ENCODE measurements around the gene RAB27A.
"Not testable (repeated sequence)": the region's sequence is repeated elsewhere in the genome, so short reads cannot be mapped to it uniquely, and the experiment has no call there.

The RAB27A gene

DNA sequence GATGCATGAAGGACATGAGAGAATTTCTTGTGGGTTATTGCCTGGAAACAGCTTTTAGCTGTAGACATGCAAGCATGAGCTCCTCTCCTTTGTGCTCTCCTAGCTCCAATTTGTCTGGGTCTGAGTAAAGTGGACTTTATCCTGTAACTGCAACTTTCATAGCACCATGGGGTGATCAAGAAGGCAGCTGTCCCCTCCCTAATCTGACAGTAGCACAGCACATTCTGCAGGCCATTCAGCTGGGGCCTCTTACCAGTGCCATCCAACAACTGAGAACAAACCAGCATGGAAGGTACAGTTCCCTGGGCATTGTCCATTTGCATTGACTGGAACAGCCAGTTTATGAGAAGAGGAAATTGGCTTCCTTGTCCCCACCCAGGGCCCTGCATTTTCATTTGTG lies 7.7 kb upstream of the RAB27A start:
- Histone ChIP-seq H3K9ac (ENCODE audit: low read depth, low read length) (no peak overlapping the region), H2AFZ (ENCODE audit: low read depth, low read length) (no peak overlapping the region), H3K9me3 (ENCODE audit: insufficient read depth, low read length, severe bottlenecking) (no peaks in the 10 kb centered on the region), H4K20me1 (ENCODE audit: insufficient read depth, low read length) (no peaks in the 10 kb centered on the region), H3K4me3 (ENCODE audit: low read depth in 1 of 2, low read length in 2 of 2) (no peak overlapping the region), H3K79me2 (ENCODE audit: insufficient read depth, low read length) (no peaks in the 10 kb centered on the region), H3K4me1 (ENCODE audit: insufficient read depth, low read length) (no peaks in the 10 kb centered on the region), H3K36me3 (ENCODE audit: insufficient read depth, low read length) (no peaks in the 10 kb centered on the region), H3K27me3 (ENCODE audit: insufficient read depth, low read length, poor library complexity) (no peaks in the 10 kb centered on the region), H3K4me2 (ENCODE audit: insufficient read depth, low read length) (no peak overlapping the region), H3K27ac (ENCODE audit: low read length) (no peak overlapping the region)
- ATAC-seq (ENCODE audit: insufficient read depth, low read depth), result no peak
- DNase-seq, result no peak
- TF ChIP-seq, protein P1, sequence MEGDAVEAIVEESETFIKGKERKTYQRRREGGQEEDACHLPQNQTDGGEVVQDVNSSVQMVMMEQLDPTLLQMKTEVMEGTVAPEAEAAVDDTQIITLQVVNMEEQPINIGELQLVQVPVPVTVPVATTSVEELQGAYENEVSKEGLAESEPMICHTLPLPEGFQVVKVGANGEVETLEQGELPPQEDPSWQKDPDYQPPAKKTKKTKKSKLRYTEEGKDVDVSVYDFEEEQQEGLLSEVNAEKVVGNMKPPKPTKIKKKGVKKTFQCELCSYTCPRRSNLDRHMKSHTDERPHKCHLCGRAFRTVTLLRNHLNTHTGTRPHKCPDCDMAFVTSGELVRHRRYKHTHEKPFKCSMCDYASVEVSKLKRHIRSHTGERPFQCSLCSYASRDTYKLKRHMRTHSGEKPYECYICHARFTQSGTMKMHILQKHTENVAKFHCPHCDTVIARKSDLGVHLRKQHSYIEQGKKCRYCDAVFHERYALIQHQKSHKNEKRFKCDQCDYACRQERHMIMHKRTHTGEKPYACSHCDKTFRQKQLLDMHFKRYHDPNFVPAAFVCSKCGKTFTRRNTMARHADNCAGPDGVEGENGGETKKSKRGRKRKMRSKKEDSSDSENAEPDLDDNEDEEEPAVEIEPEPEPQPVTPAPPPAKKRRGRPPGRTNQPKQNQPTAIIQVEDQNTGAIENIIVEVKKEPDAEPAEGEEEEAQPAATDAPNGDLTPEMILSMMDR (IDR thresholded peaks at IDR 0.05; ENCODE audit: borderline replicate concordance, extremely low read depth, low read length, poor library complexity, severe bottlenecking), result no peak
- no peak for TF ChIP-seq EZH2 (IDR thresholded peaks at IDR 0.05; ENCODE audit: borderline replicate concordance, low read depth, low read length, severe bottlenecking)

DNA sequence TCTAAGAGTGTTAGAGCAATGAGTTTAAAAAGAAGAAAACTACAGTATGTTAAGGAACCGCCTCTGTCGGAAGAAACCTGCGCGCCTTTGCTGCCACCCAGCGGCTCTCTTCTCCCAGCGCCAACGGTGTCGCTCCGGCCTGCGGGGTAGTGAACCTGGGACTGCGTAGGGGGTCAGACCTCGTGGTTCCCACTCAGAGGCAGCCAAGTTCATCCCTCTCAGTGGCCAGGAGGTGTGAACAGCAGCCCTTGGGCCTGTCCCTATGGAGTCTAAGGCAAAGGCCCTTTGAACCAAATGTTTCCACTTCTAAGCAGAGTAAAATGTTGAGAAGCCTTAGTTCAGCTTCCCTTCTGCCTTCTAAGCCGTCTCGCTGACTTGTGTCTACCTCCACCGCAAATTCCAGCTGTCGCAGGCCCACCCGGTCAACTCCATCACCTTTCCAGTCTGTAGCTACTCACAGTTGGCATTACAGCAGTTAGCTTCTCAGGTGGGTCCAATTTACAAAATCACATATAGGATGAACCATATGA lies 980 bp upstream of the RAB27A start:
- Histone ChIP-seq H3K9me3 (ENCODE audit: insufficient read depth, low read length, severe bottlenecking) (no peaks in the 10 kb centered on the region), H3K4me1 (ENCODE audit: insufficient read depth, low read length) (peaks cover 16% of the 10 kb centered on the region), H3K36me3 (ENCODE audit: insufficient read depth, low read length) (no peaks in the 10 kb centered on the region), H2AFZ (ENCODE audit: low read depth, low read length) (peak overlapping the region; percentile 98), H3K4me3 (ENCODE audit: low read depth in 1 of 2, low read length in 2 of 2) (peak overlapping the region; percentile 88 to 95; a peak in 3 of 4 replicates), H3K4me2 (ENCODE audit: insufficient read depth, low read length) (peak overlapping the region; percentile 96), H4K20me1 (ENCODE audit: insufficient read depth, low read length) (no peaks in the 10 kb centered on the region), H3K27ac (ENCODE audit: low read length) (peak overlapping the region; percentile 60; the same call in 1 of the 2 replicates), H3K9ac (ENCODE audit: low read depth, low read length) (peak overlapping the region; percentile 74), H3K27me3 (ENCODE audit: insufficient read depth, low read length, poor library complexity) (no peaks in the 10 kb centered on the region), H3K79me2 (ENCODE audit: insufficient read depth, low read length) (no peaks in the 10 kb centered on the region)
- ATAC-seq (ENCODE audit: insufficient read depth, low read depth) (peak; percentile 91), DNase-seq (peak; percentile 77)
- TF ChIP-seq EZH2 (IDR thresholded peaks at IDR 0.05; ENCODE audit: borderline replicate concordance, low read depth, low read length, severe bottlenecking), result no peak
- TF ChIP-seq, protein P1 (IDR thresholded peaks at IDR 0.05; ENCODE audit: borderline replicate concordance, extremely low read depth, low read length, poor library complexity, severe bottlenecking), result peak; percentile 89

DNA sequence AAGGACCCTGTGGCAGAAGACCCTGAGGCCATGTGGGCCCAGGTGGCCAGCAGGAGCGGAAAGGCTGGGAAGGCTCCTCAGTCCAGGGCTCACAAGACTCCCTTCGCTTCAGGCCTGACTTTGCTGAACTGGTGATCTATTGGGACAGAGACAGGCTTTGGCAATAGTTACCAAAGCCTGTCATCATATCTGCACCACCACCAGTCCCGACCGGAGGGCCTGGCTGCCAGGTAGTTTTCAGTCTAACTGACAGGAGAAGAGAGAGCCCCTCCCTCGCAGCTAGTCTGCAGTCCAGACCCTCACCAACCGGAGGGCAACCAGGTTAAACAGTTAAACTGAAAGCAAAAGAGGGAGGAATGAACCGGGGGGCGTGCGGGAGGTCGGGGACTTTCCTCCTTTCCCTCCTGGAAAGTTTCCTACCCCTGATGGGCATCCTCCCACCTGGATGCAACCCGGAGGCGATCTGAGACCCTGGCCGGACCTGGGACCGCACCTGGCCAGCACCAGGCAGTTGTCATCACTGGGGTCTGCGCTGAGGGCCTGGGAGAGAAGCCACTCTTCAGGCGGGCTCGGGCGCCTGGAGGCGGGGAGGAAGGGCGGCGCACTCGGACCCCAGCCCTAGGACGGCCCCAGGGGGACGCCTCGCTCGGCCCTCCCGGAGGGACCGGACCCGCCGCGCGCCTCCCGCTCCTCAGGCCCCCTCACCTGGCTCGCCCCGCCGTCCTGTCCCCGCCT lies 435 bp downstream of the RAB27A start:
- no peaks in the 10 kb centered on the region for H3K9me3 ChIP-seq (ENCODE audit: insufficient read depth, low read length, severe bottlenecking)
- H3K36me3 ChIP-seq (ENCODE audit: insufficient read depth, low read length), result no peaks in the 10 kb centered on the region
- H3K79me2 ChIP-seq (ENCODE audit: insufficient read depth, low read length), result no peaks in the 10 kb centered on the region
- peak overlapping the region; percentile 74 for H3K9ac ChIP-seq (ENCODE audit: low read depth, low read length)
- no peaks in the 10 kb centered on the region for H4K20me1 ChIP-seq (ENCODE audit: insufficient read depth, low read length)
- DNase-seq (peak; percentile 9), ATAC-seq (ENCODE audit: insufficient read depth, low read depth) (peak; percentile 41; the same call in 2 of the 3 replicates)
- peak overlapping the region; percentile 98 for H2AFZ ChIP-seq (ENCODE audit: low read depth, low read length)
- peak overlapping the region; percentile 88 to 95; a peak in 3 of 4 replicates for H3K4me3 ChIP-seq (ENCODE audit: low read depth in 1 of 2, low read length in 2 of 2)
- no peak for TF ChIP-seq EZH2 (IDR thresholded peaks at IDR 0.05; ENCODE audit: borderline replicate concordance, low read depth, low read length, severe bottlenecking)
- peak overlapping the region; percentile 60 for H3K27ac ChIP-seq (ENCODE audit: low read length)
- H3K4me2 ChIP-seq (ENCODE audit: insufficient read depth, low read length), result peak overlapping the region; percentile 96
- no peaks in the 10 kb centered on the region for H3K27me3 ChIP-seq (ENCODE audit: insufficient read depth, low read length, poor library complexity)
- peaks cover 16% of the 10 kb centered on the region for H3K4me1 ChIP-seq (ENCODE audit: insufficient read depth, low read length)

DNA sequence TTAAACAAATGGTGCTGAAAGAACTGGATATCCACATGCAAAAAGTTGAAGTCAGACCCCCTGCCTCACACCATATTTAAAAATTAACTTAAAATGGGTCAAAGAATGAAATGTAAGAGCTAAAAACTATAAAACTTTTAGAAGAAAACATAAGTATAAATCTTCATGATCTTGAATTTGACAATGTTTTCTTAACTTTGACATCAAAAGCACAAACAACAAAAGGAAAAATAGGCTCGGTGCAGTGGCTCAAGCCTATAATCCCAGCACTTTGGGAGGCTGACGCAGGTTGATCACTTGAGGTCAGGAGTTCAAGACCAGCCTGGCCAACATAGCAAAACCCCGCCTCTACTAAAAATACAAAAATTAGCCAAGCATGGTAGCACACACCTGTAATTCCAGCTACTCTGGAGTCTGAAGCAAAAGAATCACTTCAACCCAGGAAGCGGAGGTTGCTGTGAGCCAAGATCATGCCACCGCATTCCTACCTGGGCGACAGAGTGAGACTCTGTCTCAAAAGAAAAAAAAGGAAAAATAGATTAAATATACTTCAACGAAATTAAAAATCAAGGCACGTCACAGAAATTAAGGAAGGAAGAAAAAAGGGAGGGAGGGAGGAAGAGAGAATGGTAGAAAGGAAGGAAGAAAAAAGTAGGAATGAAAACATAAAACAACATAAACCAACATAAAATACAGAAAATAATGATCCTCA lies 1.5 kb downstream of the RAB27A start:
- H2AFZ ChIP-seq (ENCODE audit: low read depth, low read length), result no peak overlapping the region
- ATAC-seq (ENCODE audit: insufficient read depth, low read depth) (no peak), DNase-seq (no peak)
- no peaks in the 10 kb centered on the region for H3K9me3 ChIP-seq (ENCODE audit: insufficient read depth, low read length, severe bottlenecking)
- no peaks in the 10 kb centered on the region for H3K79me2 ChIP-seq (ENCODE audit: insufficient read depth, low read length)
- H3K27me3 ChIP-seq (ENCODE audit: insufficient read depth, low read length, poor library complexity), result no peaks in the 10 kb centered on the region
- H3K27ac ChIP-seq (ENCODE audit: low read length), result no peak overlapping the region
- H3K4me1 ChIP-seq (ENCODE audit: insufficient read depth, low read length), result peaks cover 16% of the 10 kb centered on the region
- TF ChIP-seq, protein P1 (IDR thresholded peaks at IDR 0.05; ENCODE audit: borderline replicate concordance, extremely low read depth, low read length, poor library complexity, severe bottlenecking), result no peak
- TF ChIP-seq EZH2 (IDR thresholded peaks at IDR 0.05; ENCODE audit: borderline replicate concordance, low read depth, low read length, severe bottlenecking), result no peak
- no peaks in the 10 kb centered on the region for H3K36me3 ChIP-seq (ENCODE audit: insufficient read depth, low read length)
- peak overlapping the region; percentile 96 for H3K4me2 ChIP-seq (ENCODE audit: insufficient read depth, low read length)
- H3K9ac ChIP-seq (ENCODE audit: low read depth, low read length), result no peak overlapping the region
- no peaks in the 10 kb centered on the region for H4K20me1 ChIP-seq (ENCODE audit: insufficient read depth, low read length)
- no peak overlapping the region for H3K4me3 ChIP-seq (ENCODE audit: low read depth in 1 of 2, low read length in 2 of 2)

DNA sequence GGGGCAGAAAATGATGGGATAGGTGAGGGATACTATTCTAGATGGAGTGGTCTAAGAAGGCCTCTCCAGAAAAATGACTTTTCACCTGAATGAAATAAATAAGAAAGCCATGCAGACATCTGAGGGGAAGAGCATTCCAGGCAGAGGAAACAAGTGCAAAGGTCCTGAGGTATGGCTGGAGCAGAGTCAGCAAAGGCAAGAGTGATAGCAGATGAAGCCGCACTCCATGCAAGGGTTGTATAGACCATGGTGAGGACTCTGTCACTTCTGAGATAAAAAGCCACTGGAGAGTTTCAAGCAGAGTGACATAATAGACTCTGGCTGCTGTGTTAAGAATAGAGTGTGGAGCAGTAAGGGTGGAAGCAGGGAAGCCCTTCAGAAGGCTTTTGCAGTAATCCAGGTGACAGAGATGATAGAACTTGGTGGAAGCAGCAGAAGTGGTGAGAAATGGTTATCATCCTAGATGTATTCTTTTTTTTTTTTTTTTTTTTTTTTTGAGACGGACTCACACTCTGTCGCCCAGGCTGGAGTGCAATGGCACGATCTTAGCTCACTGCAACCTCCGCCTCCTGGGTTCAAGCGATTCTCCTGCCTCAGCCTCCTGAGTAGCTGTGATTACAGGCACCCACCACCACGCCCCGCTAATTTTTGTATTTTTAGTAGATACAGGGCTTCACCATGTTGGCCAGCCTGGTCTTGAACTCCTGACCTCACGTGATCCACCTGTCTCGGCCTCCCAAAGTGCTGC lies 3.0 kb downstream of the RAB27A start:
- H3K9me3 ChIP-seq (ENCODE audit: insufficient read depth, low read length, severe bottlenecking); H3K9ac ChIP-seq (ENCODE audit: low read depth, low read length); H4K20me1 ChIP-seq (ENCODE audit: insufficient read depth, low read length); ATAC-seq (ENCODE audit: insufficient read depth, low read depth); H3K27me3 ChIP-seq (ENCODE audit: insufficient read depth, low read length, poor library complexity); DNase-seq; H3K4me3 ChIP-seq (ENCODE audit: low read depth in 1 of 2, low read length in 2 of 2); H2AFZ ChIP-seq (ENCODE audit: low read depth, low read length); H3K27ac ChIP-seq (ENCODE audit: low read length); H3K36me3 ChIP-seq (ENCODE audit: insufficient read depth, low read length); H3K79me2 ChIP-seq (ENCODE audit: insufficient read depth, low read length); H3K4me2 ChIP-seq (ENCODE audit: insufficient read depth, low read length): not testable (repeated sequence)
- peaks cover 16% of the 10 kb centered on the region for H3K4me1 ChIP-seq (ENCODE audit: insufficient read depth, low read length)
